Body of pancreas (tissue), 4 donors: ENCODE measurements around the gene CD151.

Experiments
- POLR2A ChIP-seq, 3 donors: fragments of 450-650 bp; IDR thresholded peaks; one replicate each; pipeline ENCODE4 v1.6.1; 2016; ENCODE audit warnings: antibody characterized with exemption in 3 of 3, mild to moderate bottlenecking in 2 of 3
- TF ChIP-seq, protein P1 (sequence below), 7 experiments: fragments of 450-650 bp in 4 of 7; fragments of 200-600 bp in 3 of 7; sonication (generic) in 3 of 7; IDR thresholded peaks; one replicate each; pipeline ENCODE4 v1.5.1; 2016 to 2019; ENCODE audit warnings: antibody characterized with exemption in 7 of 7

DNA sequence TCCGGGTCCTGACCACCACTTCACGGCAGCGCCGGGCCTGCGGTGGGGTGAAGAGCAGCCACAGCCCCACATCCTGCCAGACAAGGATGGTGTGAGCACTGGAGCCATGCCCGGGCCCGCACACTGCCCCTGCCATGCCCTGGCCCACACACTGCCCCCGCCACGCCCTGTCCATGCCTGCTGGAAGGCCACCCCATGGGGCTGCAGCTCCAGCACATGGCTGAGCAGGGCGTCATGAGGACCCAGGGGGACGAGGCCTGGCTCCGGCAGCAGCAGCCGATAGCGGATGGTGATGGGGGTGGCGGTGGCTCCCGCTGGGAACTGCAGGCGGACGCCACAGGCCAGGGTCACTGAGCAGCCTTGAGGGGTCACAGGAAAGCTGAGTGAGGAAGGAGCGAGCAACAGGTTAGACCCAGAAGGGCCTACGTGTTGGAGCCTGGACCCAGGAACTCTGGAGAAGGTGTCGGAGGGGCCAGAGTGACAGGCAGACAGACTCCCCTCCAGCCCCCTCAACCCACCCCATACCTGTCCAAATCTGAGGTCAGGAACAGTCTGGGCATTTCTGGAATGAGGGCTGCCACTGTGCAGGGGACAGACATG, 30.6 kb upstream of the CD151 start:
- TF ChIP-seq, protein P1, sequence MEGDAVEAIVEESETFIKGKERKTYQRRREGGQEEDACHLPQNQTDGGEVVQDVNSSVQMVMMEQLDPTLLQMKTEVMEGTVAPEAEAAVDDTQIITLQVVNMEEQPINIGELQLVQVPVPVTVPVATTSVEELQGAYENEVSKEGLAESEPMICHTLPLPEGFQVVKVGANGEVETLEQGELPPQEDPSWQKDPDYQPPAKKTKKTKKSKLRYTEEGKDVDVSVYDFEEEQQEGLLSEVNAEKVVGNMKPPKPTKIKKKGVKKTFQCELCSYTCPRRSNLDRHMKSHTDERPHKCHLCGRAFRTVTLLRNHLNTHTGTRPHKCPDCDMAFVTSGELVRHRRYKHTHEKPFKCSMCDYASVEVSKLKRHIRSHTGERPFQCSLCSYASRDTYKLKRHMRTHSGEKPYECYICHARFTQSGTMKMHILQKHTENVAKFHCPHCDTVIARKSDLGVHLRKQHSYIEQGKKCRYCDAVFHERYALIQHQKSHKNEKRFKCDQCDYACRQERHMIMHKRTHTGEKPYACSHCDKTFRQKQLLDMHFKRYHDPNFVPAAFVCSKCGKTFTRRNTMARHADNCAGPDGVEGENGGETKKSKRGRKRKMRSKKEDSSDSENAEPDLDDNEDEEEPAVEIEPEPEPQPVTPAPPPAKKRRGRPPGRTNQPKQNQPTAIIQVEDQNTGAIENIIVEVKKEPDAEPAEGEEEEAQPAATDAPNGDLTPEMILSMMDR (IDR thresholded peaks at IDR 0.05): no peak
- TF ChIP-seq POLR2A (IDR thresholded peaks at IDR 0.05): no peak
